HG02938 (cell line): Measurements from ENCODE around the gene FXYD5.
"Not testable (repeated sequence)": the region's sequence is repeated elsewhere in the genome, so short reads cannot be mapped to it uniquely, and the experiment has no call there.

Experiments
- ATAC-seq: cut with Tn5 transposase; IDR thresholded peaks from one replicate; pipeline ENCODE4 v1.9.1; 2021; ENCODE audit warnings: mild to moderate bottlenecking, moderate library complexity; ENCODE audit not compliant: unreplicated experiment

The FXYD5 gene

DNA sequence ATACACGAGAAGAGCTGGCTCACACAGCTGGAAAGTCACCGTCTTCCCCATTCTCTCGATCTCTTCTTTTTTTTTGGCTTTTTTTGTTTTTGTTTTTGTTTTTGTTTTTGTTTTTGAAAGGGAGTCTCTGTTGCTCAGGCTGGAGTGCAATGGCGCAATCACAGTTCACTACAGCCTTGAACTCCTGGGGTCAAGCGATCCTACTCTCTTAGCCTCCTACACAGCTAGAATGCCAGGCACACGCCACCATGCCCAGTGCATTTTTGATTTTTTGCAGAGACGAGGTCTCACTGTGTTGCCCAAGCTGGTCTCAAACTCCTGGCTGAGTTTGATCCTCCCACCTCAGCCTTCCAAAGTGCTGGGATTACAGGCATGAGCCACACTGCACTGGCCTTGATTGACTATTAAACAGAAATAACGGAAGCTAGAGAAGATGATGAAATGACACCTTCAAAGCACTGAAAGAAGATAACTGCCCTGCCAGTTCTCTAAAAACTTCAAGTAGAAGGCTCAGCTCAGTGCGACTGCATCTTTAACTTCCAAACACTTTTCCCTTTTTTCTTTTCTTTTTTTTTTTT is 34.9 kb upstream of the FXYD5 start:
- ATAC-seq: no peak

GRCh38 chr19:35120492-35120891 is 34.0 kb upstream of the FXYD5 start:
- ATAC-seq: no peak

GRCh38 chr19:35120898-35121297 is 33.6 kb upstream of the FXYD5 start:
- ATAC-seq: no peak

DNA sequence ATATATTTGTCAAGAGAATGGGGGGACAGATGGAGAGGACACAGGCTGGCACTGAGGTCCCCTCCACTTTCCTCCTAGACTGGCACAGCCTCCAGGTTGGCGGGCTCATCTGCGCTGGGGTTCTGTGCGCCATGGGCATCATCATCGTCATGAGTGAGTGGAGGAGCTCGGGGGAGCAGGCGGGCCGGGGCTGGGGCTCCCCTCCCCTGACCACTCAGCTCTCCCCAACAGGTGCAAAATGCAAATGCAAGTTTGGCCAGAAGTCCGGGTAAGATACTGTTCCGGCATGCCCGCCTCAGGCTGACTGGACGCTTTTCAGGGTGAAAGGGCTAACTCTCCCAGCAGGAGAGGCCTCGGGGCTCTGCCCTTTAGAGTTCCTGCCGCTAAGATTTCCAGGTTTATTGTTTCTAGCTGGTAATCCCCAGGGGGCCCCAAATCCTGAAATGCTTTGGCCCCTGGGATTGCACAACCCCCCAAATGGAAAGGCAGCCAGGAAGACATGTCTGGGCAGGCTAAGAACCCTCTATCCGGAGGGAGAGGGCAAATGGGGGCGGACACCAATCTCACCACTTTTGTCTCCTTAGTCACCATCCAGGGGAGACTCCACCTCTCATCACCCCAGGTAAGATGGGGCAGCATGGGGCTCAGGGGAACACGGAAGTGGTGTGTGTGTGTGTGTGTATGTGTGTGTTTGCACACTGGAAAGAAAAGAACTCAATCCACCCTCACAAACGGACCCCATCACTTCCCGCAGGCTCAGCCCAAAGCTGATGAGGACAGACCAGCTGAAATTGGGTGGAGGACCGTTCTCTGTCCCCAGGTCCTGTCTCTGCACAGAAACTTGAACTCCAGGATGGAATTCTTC is 31.6 kb upstream of the FXYD5 start:
- ATAC-seq: no peak

DNA sequence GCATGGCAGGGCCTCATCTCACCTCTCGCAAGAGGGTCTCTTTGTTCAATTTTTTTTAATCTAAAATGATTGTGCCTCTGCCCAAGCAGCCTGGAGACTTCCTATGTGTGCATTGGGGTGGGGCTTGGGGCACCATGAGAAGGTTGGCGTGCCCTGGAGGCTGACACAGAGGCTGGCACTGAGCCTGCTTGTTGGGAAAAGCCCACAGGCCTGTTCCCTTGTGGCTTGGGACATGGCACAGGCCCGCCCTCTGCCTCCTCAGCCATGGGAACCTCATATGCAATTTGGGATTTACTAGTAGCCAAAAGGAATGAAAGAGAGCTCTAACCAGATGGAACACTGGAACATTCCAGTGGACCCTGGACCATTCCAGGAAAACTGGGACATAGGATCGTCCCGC is 31.0 kb upstream of the FXYD5 start:
- no peak for ATAC-seq

GRCh38 chr19:35124098-35125060 is 30.2 kb upstream of the FXYD5 start:
- ATAC-seq: no peak

GRCh38 chr19:35125270-35125717 is 29.2 kb upstream of the FXYD5 start:
- no peak for ATAC-seq

GRCh38 chr19:35125749-35126623 is 28.5 kb upstream of the FXYD5 start:
- ATAC-seq: no peak

- no peak for ATAC-seq
Observed at GRCh38 chr19:35126624-35126959, 27.9 kb upstream of the FXYD5 start.

DNA sequence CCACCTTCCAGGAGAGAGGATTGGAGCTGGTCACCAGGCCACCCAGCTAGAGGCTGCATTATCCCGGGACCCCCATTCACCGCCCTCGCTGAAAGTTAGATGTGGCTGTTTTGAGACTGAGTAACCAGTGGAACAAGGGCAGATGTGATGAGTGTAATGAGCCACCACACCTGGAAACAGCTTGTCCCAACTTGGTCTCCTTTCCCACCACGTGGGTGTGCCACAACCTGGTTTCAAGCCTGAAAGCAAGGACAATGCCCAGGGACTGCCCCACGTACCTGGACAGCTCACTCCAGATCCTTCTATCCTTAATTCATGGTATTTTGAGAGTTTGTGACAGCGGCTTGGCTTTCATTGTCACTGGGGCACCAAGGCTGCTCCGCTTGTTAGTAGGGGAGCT is 26.7 kb upstream of the FXYD5 start:
- no peak for ATAC-seq

DNA sequence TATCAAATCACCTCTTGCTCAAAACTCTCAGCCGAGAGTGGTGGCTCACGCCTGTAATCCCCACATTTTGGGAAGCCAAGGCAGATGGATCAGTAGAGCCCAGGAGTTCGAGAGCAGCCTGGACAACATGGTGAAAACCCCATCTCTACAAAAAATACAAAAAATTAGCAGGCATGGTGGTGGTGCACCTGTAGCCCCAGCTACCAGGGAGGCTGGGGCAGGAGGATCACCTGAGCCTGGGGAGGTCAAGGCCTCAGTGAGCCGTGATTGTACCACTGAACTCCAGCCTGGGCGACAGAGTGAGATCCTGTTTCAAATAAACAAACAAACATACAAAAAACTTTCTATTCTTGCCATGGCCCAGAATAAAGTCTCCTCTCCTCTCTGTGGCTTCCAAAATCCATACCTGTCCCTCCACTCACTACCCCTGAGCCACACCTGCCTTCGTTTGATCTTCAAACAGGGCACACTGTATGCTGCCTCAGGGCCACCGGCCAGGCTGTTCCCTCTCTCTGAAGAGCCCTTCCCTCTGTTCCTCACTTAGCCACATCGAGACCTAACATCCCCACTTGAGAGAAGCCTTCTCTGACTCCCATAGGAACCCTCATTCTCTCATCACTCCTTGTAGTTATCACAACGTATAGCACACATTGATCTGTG is 26.0 kb upstream of the FXYD5 start:
- ATAC-seq: no peak

- ATAC-seq: not testable (repeated sequence)
Observed at GRCh38 chr19:35129724-35130274, 24.7 kb upstream of the FXYD5 start.

DNA sequence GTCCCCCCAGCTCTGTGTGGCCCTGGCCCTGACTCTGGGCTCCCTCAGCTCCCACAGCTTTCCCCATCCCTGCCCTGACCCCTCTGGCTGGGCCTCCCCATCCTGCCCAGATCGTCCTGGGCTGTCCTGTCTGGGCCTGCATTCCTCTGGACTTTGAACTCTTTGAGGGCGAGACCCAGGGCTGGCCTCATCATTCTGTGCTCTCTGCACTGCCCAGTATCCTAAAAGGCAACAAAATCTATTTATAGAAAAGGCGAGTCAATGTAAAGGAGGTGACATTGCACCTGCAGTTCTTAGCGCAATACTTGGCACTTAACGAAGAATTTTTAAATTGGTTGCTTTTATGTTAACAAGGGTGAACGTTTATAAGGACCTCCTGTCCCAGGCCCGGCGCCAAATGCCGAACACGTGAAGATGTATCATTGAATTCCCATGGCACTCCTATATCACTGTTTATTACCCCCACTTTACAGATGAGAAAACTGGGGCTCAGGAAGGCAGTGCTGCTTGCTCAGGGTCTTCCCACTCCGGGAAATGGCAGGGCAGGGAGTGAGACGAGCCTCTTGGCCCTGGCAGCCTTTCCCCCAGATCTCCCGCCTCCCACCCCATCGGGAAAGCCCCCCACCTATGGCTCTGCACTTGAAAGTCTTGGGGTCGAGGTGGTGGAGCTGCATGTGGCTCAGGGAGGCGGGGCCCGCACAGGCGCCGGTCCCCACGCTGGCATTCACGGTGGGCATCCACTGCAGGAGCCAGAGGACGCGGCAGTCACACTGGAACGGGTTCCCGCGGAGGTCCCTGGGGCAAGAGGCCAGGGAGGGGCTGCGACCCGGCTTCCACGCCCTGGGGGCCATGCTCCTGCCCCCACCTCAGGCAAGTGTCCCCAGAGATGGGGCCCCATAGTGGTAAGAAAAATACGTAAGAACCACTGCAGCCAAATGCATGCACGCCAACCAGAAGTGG is 23.5 kb upstream of the FXYD5 start:
- ATAC-seq: no peak

DNA sequence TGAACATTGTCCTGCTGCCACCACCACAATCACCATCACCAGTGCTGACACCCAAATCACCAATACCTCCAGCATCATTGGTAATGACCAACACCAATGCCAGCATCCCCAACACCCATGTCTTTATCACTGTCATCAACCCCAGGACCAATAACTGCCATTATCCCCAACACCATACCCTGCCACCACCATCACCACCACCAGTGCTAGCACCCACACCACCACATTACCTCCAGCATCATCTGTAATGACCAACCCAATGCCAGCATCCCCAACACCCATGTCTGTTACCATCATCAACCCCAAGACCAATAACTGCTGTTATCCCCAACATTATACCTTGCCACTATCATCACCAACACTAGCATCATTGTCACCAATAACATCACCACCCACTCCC is 22.3 kb upstream of the FXYD5 start:
- no peak for ATAC-seq

DNA sequence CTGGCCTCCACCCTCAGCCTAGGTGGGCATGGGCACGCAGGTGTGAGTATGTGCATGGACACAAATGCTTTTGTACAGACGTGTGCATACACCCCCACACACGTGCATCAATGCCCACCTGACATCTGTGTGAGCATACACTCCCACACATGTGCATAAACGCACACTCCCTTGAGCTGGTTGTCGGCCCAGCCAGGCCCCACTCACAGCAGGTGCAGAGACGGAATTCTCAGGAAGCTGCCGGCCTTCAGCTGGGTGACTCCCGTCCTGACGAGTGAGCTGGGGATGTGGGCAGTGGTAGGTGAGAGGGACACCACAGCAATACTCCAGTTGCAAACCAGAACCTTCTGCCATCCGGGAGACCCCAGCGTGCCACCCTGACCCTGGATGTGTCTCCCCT is 20.7 kb upstream of the FXYD5 start:
- ATAC-seq: no peak

GRCh38 chr19:35134601-35135242 is 19.8 kb upstream of the FXYD5 start, which contains the start of gene LGI4:
Gene LGI4 (minus strand): TSS chr19:35135059. CDS start chr19:35134680, 379 bp downstream.
- no peak for ATAC-seq

- ATAC-seq: no peak
Observed at GRCh38 chr19:35135389-35135909, 19.1 kb upstream of the FXYD5 start.

- ATAC-seq: no peak
Observed at GRCh38 chr19:35136231-35136630, 18.3 kb upstream of the FXYD5 start.
